NCI-H446 treated with DMSO at 0.1 percent for 48 hours (cell line): ENCODE measurements around the gene SLC13A2.

ENCODE experiments used
- DNase-seq: peaks from one replicate; lab custom pipeline; 2025; lab: John Stamatoyannopoulos, UW

Gene SLC13A2

DNA sequence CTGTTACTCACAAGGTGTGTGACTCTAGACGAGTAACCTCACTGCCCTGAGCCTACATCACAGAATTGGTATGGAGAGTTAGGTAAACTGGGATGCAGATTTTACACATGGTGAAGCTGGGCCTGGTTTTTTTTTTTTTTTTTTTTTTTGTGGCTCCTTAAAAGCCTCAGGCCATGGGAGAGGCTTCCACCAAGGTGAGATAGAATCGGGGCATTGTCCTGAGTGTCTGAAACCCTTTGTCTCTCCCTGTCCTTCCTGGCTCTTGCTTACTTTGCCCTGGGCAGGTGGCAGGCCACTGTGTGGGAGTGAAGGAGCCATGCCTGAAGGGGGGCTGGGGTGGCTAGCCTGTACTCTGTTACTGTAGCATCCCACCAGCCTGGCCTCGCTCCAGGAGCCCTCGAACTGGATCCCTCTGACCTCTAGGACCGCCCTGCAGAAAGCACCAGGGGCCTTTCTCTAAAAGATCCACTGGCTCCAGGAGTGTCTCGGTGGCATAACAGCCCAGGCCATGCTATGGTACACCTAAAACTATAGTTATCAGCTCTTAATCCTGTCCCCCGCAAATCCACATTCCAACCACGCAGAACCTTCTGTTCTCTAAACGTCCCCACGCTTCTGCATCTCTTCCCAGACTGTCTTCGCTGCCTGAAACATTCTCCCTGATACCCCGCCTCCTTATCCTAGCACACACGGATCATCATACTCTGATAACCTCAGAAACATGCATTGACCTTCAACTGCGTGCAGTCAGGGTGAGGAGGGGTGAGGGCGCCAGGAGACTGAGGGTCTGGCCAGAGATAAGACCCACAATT, 1.7 kb upstream of the SLC13A2 start:
- DNase-seq, result no peak

DNA sequence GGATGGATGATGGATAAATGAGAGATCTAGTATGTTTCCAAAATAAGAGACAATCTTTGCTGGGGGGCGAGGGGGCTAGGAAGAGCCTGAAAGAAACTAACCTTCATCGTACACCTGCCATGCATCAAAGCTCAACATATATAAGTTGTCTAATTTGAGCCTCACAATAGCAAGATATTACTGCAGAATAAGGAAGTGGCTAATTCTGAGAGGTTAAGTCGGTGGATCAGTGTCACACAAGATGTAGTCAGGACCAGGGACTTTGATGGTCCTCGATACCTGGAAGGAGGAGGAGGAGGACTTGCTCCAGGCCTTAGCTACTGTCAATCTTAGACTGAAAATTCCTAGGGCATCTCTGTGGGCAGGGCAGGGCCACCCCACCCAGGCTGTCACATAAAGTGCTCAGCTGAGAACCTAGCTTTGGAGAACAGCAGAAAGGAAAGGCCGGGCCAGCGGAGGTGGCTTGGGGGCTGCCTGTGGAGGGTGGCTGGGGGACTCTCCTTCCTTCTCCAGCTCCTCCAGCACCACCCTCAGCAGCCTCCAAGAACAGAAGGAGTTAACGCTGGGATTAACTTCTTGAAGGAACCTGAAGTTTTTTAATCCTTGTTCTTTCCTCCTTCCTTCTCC, 460 bp upstream of the SLC13A2 start:
- no peak for DNase-seq

GRCh38 chr17:28474111-28474531, 677 bp downstream of the SLC13A2 start:
- no peak for DNase-seq

GRCh38 chr17:28475151-28475900, 1.9 kb downstream of the SLC13A2 start:
- no peak for DNase-seq

- DNase-seq, result no peak
These were observed 2.8 kb downstream of the SLC13A2 start for GRCh38 chr17:28476076-28476865.

GRCh38 chr17:28477928-28478327, 4.5 kb downstream of the SLC13A2 start:
- no peak for DNase-seq

- DNase-seq, result no peak
These were observed 5.5 kb downstream of the SLC13A2 start for GRCh38 chr17:28478712-28479615.

DNA sequence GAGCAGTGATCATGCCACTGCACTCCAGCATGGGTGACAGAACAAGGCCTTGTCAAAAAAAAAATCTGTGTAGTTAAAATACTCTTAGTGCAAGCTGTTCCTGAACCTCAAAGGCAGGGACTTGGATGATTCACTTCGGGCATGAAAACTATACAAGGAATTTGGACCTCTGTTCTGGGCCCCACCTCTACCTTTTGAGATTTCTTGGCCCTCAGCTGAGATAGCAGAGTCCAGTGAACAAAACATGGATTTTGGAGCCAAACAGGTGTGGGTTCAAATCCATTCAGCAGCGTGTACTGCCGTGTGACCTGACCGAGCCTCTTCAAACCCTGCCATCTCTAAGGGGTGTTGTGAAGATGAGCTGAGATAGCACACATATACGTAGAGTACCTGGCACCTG, 6.8 kb downstream of the SLC13A2 start:
- DNase-seq, result no peak

DNA sequence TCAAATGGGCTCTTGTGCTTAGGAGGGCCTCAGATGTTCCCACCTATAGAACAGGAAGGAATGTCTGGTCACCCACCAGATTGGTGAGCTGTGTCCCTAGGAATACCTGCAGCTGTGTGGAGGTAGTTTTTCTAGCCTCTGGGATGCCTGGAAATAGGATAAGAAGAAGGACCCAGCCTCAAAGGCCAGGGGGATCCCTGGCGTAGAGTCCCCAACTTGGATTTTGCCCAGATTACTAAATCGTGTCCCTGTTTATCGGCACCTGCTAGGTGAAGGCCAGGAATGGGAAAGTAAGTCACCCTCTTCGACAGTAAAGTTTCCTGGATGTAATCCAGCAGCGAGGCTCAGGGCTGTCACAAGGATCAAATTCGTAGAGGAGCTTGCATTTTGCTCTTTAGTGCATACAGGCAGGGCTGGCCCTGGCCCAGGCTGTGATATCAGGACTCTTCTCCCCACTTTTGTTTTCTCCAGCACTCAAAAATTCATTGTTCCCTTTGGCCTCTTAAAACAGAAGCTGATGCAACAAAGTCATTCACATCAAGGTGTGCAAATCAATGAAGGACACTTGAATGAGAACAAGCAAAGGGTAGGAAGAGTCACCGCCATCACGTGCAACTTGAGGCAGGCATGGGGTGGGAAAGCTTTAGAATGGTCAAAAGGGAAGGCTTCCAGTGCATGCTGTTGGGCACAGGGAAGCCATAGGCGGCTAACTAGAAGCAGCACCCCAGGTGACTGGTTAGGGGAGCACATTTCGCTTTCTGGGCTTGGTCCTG, 7.5 kb downstream of the SLC13A2 start:
- no peak for DNase-seq

DNA sequence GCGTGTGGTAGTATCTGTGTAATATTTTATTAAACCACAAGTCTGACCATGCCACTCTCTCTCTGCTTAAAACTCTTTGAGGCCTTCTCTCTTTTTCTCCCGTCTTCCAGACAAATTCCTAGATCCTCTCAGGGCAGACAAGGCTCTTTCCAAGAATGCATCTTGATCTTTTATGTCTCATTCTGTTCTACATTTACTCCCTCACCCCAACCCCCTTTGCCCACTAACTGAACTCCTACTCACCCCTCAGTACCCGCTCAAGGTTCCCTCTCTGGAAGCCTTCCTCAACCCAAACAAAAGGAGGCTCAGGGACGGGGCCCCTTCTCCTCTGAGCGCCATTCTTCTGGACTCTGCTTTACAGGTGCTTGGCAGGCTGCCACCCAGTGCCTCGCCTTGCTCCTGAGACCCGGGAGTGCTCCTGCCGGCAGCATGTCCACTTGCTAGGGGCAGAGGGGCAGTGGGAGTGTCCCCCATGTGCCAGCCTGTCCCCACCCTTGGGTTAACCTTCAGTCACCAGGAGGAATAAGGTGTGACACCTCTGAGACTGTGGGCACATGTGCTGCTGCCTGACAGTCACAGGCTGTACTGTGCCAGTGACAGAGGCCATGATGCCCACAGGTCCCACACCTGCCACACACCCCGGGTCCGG, 9.2 kb downstream of the SLC13A2 start:
- DNase-seq, result no peak

DNA sequence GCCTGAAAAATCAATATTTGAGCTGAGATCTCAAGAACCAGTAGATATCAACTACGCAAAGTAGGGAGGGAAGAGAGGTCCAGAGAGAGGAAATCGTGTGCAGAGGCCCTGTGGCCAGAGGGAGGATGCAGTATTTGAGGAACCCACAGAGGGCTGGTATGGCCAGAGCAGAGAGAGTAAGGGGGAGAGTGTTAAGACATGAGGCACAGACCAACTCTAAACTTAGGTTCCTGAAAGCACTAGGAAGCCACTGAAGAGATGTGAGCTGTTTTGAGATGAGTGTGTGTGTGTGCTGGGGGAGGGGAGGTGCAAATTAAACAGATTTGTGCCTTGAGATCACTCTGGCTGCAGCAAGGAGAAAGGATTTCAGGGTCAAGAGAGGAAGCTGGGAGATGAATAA, 10.9 kb downstream of the SLC13A2 start:
- no peak for DNase-seq

GRCh38 chr17:28485049-28485448, 11.6 kb downstream of the SLC13A2 start:
- no peak for DNase-seq

DNA sequence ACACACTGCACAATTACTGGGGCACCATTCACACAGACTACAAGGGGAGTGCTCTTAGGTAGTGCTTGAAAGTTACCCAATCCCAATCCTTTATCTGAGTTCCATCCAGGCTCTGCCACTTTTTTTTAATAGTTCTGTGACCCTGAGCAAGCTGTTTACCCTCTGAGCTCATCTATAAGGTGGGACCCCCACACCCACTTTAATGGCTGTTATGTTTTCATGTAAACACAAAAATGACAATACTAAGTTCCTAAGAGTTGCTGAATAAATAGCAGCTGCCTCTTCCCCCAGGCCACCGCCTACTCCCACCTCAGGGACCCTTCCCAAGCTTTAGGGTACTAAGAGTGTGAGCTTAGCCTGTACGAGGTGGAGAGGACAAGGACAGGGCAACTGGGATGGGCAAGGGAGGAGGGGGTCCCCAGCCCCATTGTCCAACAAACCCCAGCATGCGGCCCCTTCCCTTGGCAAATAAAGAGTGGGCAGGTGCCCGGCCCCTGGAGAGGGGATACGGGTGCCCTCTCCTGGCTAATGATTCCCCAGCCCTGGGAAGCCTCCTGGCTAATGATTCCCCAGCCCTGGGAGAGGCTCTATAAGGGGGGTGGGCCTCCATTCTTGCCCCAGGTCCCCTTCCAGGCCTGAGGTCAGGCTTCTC, 14.6 kb downstream of the SLC13A2 start:
- DNase-seq, result no peak

DNA sequence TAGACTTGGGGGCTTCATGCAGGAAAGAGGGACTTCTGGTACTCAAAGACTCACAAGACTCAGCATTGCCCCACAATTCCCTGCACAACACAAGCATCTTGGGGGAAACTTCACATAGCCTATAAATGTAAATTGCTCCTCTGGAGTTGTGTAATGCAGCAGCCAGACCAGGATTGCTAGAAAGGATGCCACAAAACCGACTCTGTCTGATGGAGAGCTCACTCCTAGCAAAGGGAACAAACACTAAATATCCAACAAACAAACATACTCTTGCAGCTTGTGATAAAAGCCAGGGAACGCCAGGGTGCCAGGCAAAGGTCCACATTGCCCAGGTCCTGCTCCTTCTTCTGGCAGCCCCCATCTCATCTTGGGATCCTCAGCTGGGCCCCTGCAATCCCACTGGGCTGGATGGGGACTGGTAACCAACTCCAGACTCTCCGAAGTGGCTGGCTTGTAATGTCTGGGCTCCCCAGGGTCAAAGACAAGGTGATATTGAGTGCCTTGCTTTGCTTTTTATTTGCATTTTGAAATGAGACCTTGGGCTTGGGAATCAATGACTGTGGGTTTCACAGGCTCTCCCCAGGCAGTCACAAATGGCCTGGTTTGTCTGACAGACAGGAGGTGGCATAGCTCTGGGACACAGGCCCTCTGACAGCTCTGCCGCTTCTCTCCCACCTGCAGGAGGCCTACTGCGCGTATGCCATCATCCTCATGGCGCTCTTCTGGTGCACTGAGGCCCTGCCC, 15.3 kb downstream of the SLC13A2 start:
- DNase-seq, result no peak

- DNase-seq, result no peak
These were observed 17.8 kb downstream of the SLC13A2 start for GRCh38 chr17:28491286-28491685.

- DNase-seq, result no peak
These were observed 18.4 kb downstream of the SLC13A2 start for GRCh38 chr17:28491860-28492259.

GRCh38 chr17:28492352-28493310, 19.2 kb downstream of the SLC13A2 start:
- DNase-seq, result no peak
